ENCODE results near the gene DRC1. TPM values are rescaled to one million over a fixed set of nuclear protein-coding genes. Genes with fewer than 3 reads are reported as not detected.

Gene DRC1
- total RNA-seq, result 1.3 TPM

DNA sequence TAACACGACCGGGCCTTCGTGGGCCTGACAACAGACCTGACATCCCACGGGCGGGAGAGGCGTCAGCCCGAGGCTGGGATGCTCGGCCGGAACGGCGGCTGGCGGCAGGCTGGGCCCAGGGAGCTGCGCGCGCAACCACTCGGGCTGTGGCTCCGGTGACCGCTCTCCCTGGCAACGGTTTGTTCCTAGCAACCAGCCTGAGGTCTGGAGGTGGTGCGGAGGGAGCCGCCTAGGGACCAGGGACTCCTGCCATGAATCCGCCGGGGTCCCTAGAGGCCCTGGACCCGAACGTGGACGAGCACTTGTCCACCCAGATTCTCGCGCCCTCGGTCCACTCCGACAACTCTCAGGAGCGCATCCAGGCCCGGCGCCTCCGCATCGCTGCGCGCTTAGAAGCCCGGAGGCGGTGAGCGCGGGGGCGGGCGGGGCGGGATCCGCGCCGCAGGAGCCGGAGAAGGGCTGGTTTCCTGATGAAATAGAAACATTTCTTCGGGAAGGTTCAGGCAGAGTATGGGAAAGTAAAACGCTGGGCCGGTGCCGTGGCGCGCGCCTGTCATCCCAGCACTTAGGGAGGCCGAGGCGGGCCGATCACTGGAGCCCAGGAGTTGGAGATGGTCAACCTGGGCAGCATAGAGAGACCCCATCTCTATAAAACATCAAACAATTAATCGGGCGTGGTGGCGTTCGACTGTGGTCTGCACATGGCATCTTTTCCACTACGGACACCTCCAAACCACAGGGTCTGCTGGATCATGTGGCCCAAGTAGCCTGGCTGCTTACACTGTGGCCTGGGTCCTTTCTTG, at the start of gene DRC1:
Gene DRC1, plus strand, starts transcription at position 182 of the 803 bp plus-strand sequence. Its CDS starts 70 bp downstream, at position 252.

DNA sequence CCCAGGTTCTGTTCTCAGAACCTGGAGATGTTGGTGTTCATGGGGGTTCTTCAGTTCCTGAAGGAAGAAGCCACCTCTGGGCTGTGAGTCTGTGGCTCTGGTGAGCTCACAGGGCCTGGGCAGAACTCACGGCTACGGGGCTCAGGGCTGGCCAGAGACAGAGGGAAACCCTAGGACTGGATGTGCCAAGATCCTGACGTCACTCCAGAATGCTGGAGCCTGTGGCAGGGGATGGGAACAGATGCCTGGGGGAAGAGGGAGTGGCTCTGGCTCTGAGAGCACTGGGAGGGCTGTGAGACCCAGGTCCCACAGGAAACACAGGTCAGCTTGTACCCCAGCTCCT, 76.2 kb downstream of the DRC1 start, which contains the start of gene OTOF:
Gene OTOF, minus strand, starts transcription at position 214 of the 343 bp plus-strand sequence.

Other genes with a start within 250 kb of the DRC1 start
- gene GAREM2, start 228.8 kb upstream of the DRC1 start, total RNA-seq, result 5.5 TPM
- 106 TPM for gene HADHA, start 157.3 kb upstream of the DRC1 start, total RNA-seq
- 111 TPM for gene HADHB, start 157.0 kb upstream of the DRC1 start, total RNA-seq
- 34.3 TPM for gene SELENOI, start 55.8 kb upstream of the DRC1 start, total RNA-seq
- not detected for gene ADGRF3, start 55.1 kb upstream of the DRC1 start, total RNA-seq
- 0.66 TPM for gene OTOF, start 76.2 kb downstream of the DRC1 start, total RNA-seq
- not detected for gene CIB4, start 239.4 kb downstream of the DRC1 start, total RNA-seq